HG02623 (cell line): ENCODE data around the gene PHOSPHO1.
A peak's percentile ranks its signal among the peaks of the same experiment; 100 is the strongest.

ENCODE experiments used
- ATAC-seq: cut with Tn5 transposase; IDR thresholded peaks from one replicate; pipeline ENCODE4 v1.9.1; 2021; ENCODE audit warnings: moderate library complexity; ENCODE audit not compliant: unreplicated experiment

Gene PHOSPHO1

DNA sequence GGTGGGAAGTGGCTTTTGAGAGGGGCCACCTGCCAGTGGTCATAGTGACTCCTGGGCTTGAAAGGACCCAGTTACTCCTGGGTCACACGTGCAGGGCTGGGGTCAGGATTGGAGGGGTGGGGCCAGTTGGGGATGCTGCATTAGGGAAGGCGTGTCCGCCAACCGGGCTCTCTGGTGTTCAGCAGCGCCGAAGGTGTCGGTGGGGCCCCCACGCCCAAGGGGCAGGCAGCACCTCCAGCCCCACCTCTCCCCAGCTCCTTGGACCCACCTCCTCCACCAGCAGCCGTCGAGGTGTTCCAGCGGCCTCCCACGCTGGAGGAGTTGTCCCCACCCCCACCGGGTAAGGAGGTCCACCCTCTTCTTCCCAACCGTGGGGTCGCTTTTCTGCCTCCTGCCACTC, 10.6 kb downstream of the PHOSPHO1 start:
- ATAC-seq, result no peak

DNA sequence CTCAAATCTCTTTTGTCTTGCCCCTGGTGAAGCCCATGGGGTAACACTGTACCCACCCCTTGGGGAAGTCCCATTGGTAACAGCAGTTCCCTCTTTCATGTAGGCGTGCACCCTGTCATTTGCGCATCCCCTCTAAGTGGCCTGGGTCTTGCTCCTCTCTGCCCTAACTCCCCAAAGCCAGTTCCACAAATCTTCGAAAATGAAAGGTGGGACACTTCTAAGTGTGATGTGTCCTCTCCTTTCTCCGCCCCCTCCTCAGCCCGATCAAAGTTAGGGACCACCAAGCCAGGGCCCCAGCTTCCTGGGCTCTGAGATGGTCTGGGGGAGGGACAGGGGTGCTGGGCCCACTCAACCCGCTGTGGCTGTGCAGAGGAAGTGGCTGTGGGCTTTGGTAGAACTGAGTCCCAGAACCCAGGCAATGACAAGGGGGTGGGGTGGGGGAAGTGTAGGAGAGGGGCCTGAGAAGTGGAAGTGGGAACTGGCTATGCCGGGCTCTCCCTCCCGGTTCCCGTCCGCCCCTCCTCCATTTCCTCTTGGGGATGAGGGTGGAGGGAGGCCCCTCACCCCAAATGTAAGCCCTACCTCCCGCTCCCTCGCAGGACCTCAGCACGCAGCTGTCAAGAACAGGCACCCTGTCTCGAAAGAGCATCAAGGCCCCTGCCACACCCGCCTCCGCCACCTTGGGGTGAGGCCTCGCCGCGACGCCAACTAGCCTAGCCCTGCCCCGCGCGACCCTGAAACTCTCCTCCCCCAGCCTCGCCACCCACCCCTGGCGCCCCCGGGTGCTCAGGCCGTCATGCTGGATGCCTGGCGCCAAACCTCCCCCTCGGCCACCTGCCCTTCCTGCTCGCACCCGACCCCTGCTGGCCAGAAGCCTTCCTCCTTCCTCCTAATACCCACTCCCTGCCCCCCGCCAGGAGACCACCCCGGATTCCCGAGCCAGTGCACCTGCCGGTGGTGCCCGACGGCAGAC, 11.4 kb downstream of the PHOSPHO1 start:
- ATAC-seq, result no peak

- no peak for ATAC-seq
Measured at GRCh38 chr17:49217651-49218413, 12.8 kb downstream of the PHOSPHO1 start.

GRCh38 chr17:49216953-49217650, 13.5 kb downstream of the PHOSPHO1 start:
- no peak for ATAC-seq

- ATAC-seq, result no peak
Measured at GRCh38 chr17:49216482-49216881, 14.1 kb downstream of the PHOSPHO1 start.

GRCh38 chr17:49214676-49215360, 15.8 kb downstream of the PHOSPHO1 start:
- ATAC-seq, result no peak

GRCh38 chr17:49213847-49214246, 16.7 kb downstream of the PHOSPHO1 start:
- no peak for ATAC-seq

GRCh38 chr17:49213399-49213798, 17.2 kb downstream of the PHOSPHO1 start:
- no peak for ATAC-seq

- ATAC-seq, result peak; percentile 76
Measured at GRCh38 chr17:49210158-49211029, 20.2 kb downstream of the PHOSPHO1 start, which contains the start of the genes ABI3 and GNGT2. Gene ABI3, plus strand, starts transcription at chr17:49210707. Its CDS starts 18 bp downstream, at chr17:49210725. Gene GNGT2, minus strand, starts transcription at chr17:49210574. Its CDS starts 3,152 bp downstream, at chr17:49207422.

- no peak for ATAC-seq
Measured at GRCh38 chr17:49209061-49209571, 21.5 kb downstream of the PHOSPHO1 start.

GRCh38 chr17:49204516-49204915, 26.1 kb downstream of the PHOSPHO1 start:
- no peak for ATAC-seq

GRCh38 chr17:49203796-49204195, 26.8 kb downstream of the PHOSPHO1 start:
- no peak for ATAC-seq

DNA sequence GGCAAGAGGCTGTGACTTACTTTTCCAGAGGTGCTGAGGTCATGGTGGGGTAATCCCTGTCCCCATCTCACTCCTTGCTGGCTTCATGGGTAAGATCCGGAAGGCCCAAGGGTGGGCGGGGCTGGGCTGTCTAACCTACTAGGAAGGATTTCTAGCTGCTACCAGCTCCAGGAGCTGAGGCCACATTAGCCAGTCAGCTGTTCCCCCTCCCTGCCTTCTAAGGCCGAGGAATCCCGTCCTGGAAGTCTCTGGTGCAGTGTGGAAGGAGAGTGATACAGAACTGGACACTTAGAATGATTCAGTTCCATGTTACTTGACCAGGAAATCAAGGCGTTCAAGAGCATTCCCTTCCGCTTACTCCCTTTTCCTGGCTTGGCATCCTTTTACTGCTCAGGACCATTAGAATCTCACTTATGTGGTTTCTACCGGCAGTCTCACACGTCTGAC, 29.1 kb downstream of the PHOSPHO1 start:
- ATAC-seq, result no peak

GRCh38 chr17:49200423-49201083, 30.0 kb downstream of the PHOSPHO1 start:
- no peak for ATAC-seq

DNA sequence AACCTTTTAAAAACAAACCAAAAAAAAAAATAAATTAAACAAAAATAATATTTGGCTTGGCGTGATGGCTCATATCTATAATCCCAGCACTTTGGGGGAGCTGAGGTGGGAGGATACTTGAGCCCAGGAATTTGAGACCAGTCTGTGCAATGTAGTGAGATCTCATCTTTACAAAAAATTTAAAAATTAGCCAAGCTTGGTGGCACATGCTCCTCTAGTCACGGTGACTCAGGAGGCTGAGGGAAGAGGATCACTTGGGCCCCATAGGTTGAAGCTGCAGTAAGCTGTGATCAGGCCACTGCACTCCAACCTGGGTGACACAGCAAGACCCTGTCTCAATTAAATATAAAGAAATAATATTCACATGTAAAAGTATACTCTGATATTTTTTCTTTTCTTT, 32.4 kb downstream of the PHOSPHO1 start:
- ATAC-seq, result no peak

GRCh38 chr17:49197346-49197998, 33.1 kb downstream of the PHOSPHO1 start:
- ATAC-seq, result no peak

- no peak for ATAC-seq
Measured at GRCh38 chr17:49196520-49196919, 34.1 kb downstream of the PHOSPHO1 start.

- ATAC-seq, result no peak
Measured at GRCh38 chr17:49195751-49196150, 34.8 kb downstream of the PHOSPHO1 start.
